T-helper 17 cell (primary cell): ENCODE measurements around the gene KIF26B. TPM values are rescaled to one million over a fixed set of nuclear protein-coding genes. Genes with fewer than 3 reads are reported as not detected.

Source experiments
- ATAC-seq: fragments of 150-1000 bp; cut with Tn5 transposase; 2 replicates; pipeline ENCODE4 v1.10.0; 2021; ENCODE audit warnings: mild to moderate bottlenecking, moderate library complexity
- DNase-seq, 3 donors: peaks; one replicate each; pipeline versions ENCODE4 v3.0.0 to v3.0.0-alpha.2; 2020 to 2021
- H3K9me3 ChIP-seq: one replicate; pipeline ENCODE4 v1.7.0; 2013; ENCODE audit warnings: low read length, mild to moderate bottlenecking; ENCODE audit not compliant: control insufficient read depth, poor library complexity, severe bottlenecking
- H3K27ac Mint-ChIP-seq: one replicate; pipeline ENCODE4 v1.8.0; 2022; ENCODE audit warnings: mild to moderate bottlenecking, moderate library complexity, mixed read lengths
- H3K27me3 Mint-ChIP-seq: one replicate; pipeline ENCODE4 v1.8.0; 2022; ENCODE audit warnings: mixed read lengths
- H3K36me3 Mint-ChIP-seq: one replicate; pipeline ENCODE4 v1.8.0; 2022; ENCODE audit warnings: low read depth, mixed read lengths
- H3K4me1 Mint-ChIP-seq: one replicate; pipeline ENCODE4 v1.8.0; 2022; ENCODE audit warnings: mild to moderate bottlenecking, mixed read lengths
- H3K4me3 Mint-ChIP-seq: one replicate; pipeline ENCODE4 v1.8.0; 2022; ENCODE audit warnings: mild to moderate bottlenecking, moderate library complexity, mixed read lengths
- total RNA-seq, 4 donors: library from RNA in 2 of 4; stranded (reverse) in 2 of 4; gene quantifications; one replicate each; pipeline ENCODE4 v1.2.3 and lab custom pipeline; 2022 to 2026

The KIF26B gene
- total RNA-seq, 2 donors from 2014 or later: not detected

GRCh38 chr1:245211035-245211749 is 56.4 kb downstream of the KIF26B start:
- DNase-seq: no peak
- ATAC-seq: no peak
- no peaks in the 10 kb centered on the region for H3K4me1 Mint-ChIP-seq
- no peaks in the 10 kb centered on the region for H3K27me3 Mint-ChIP-seq
- H3K27ac Mint-ChIP-seq: no peak overlapping the region
- no peaks in the 10 kb centered on the region for H3K36me3 Mint-ChIP-seq
- no peak overlapping the region for H3K4me3 Mint-ChIP-seq
- H3K9me3 ChIP-seq: no peaks in the 10 kb centered on the region

DNA sequence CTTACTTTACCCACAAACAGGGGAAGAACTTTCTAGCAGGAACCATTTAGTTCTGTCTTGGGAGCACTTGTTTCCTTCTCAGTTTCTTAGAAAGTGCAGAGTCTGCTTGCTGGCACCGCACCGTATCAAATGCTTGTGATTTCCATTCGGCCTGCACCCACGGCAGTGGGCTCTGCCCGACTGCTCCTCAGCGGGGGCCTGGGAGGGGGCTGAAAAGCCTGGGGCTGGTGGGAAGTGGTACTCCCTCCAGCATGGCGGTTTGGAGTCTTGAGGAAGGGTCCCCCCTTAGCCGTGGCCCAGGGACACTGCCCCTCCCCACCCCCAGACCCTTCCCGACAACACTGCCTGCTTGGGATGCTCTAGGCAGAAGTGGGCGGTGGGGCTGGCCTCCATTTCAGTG is 57.0 kb downstream of the KIF26B start:
- no peaks in the 10 kb centered on the region for H3K36me3 Mint-ChIP-seq
- ATAC-seq (no peak), DNase-seq (no peak)
- no peak overlapping the region for H3K4me3 Mint-ChIP-seq
- peaks cover 4% of the 10 kb centered on the region for H3K4me1 Mint-ChIP-seq
- H3K27me3 Mint-ChIP-seq: no peaks in the 10 kb centered on the region
- H3K27ac Mint-ChIP-seq: no peak overlapping the region
- H3K9me3 ChIP-seq: no peaks in the 10 kb centered on the region

GRCh38 chr1:245212221-245212710 is 57.5 kb downstream of the KIF26B start:
- ATAC-seq (no peak), DNase-seq (no peak)
- Mint-ChIP-seq H3K4me3 (no peak overlapping the region), H3K27me3 (no peaks in the 10 kb centered on the region), H3K4me1 (peaks cover 7% of the 10 kb centered on the region), H3K36me3 (no peaks in the 10 kb centered on the region), H3K27ac (no peak overlapping the region)
- no peaks in the 10 kb centered on the region for H3K9me3 ChIP-seq

DNA sequence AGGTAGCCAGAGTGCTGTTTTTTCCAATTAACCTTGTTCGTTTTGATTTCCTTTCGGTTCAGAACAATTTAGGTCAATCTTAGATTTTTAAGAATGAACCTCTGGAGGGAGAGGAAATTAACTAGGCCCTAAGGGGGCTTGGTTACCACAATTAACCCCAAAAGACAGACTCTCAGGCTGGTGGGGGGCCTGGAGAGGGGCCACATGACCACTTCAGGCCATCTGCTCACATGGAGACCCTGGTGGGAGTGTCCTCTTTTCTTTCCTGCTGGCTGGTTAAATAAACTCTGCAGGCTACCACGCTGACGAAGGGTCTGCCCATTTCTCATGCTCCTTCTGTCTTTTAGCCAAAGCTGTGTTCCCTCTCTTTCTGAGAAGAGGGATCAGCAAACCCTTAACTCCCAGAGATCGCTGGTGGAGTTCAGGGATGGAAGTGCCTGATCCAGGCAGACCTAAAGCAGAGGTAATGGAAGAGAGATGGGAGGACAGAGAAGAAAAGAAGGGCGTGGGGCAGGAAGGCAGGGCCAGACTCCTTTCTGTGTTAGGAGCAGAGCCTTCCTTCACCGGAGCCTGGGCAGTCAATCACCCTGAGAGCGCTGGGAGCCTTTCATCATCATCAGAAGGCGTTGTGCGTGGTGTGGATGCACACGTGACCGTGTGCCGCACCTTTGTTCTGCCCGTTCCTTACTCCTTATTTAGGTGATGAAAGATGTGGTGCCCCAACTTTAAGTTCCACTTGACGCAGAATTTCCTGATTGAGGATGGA is 58.5 kb downstream of the KIF26B start:
- Mint-ChIP-seq H3K4me1 (peaks cover 7% of the 10 kb centered on the region), H3K27ac (no peak overlapping the region), H3K27me3 (peaks cover 5% of the 10 kb centered on the region), H3K4me3 (no peak overlapping the region), H3K36me3 (no peaks in the 10 kb centered on the region)
- DNase-seq: no peak
- no peaks in the 10 kb centered on the region for H3K9me3 ChIP-seq
- no peak for ATAC-seq

GRCh38 chr1:245215071-245215470 is 60.3 kb downstream of the KIF26B start:
- H3K4me3 Mint-ChIP-seq: no peak overlapping the region
- no peaks in the 10 kb centered on the region for H3K9me3 ChIP-seq
- H3K36me3 Mint-ChIP-seq: no peaks in the 10 kb centered on the region
- ATAC-seq (no peak), DNase-seq (no peak)
- H3K4me1 Mint-ChIP-seq: peaks cover 7% of the 10 kb centered on the region
- H3K27ac Mint-ChIP-seq: no peak overlapping the region
- H3K27me3 Mint-ChIP-seq: peaks cover 11% of the 10 kb centered on the region

DNA sequence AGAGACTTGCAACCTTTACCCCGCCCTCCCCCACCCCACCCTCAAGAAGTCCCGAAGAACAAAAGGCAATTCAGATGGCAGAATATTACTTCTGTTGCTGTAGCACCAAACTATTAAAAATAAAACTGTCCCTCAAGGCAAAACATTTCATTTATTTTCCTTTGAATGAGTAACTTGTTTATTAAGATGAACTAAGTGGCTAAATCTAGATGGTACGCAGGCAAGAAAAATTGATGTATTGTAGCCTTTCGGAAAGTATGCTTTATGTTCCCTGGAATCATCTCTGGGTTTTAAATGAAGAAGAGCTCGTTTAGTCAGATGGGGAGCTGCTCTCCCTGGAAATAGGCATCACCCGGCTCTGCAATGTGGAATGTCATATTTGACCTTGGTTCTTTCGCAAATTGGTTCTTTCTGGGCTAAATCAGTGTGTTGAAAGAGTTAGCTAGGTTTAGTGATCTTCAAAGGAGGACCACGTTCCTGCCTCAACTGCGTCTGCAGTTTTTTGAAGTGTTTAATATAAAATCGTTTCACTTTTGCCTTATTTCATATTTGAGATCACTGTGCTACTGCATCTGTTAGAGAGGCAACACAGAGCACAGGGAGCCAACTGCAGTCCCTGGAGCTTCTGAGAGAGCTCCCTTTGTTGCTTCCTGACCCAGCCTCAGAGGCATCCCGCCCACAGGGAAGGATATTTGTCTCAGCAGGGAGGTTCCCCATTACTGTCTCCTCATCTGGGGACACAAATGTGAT is 61.8 kb downstream of the KIF26B start:
- Mint-ChIP-seq H3K27ac (no peak overlapping the region), H3K4me1 (peaks cover 7% of the 10 kb centered on the region), H3K27me3 (peaks cover 12% of the 10 kb centered on the region), H3K4me3 (no peak overlapping the region), H3K36me3 (no peaks in the 10 kb centered on the region)
- DNase-seq (no peak), ATAC-seq (no peak)
- H3K9me3 ChIP-seq: no peaks in the 10 kb centered on the region

DNA sequence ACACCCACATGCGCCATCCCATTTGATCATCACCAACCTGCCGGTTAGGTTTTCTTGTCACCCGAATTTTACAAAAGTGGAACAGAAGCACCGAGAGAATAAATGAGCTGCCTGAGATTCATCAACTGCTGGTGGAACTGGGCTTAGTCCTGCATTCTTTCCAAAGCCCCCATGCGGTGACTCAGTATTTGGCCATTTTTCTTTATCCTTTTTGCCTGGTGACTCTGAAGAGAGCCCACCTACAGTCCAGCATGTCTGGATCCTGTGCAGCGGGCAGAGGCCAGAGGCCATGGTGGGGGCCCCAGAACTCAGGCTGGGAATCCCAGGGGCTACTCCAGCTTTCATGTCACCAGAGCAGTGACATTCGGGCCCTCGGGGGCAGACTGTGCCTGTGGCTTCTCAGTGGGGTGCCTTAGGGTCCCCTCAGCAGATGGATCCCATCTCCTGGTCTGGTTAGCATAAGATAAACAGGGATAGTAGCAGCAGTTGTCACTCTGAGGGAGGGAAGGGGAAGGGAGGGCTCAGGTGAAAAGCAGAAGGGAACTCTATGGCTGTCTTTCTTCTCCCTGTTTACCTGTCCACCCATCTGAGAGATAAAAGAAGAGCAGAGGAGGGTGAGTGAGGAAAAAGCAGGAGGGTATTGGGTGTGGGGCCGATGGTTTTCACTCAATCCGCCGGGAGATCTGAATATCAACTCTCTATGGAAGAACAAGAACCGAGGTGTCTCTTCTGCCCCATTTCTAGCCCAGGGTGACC is 63.2 kb downstream of the KIF26B start:
- DNase-seq (no peak), ATAC-seq (no peak)
- no peaks in the 10 kb centered on the region for H3K36me3 Mint-ChIP-seq
- H3K4me3 Mint-ChIP-seq: no peak overlapping the region
- no peaks in the 10 kb centered on the region for H3K9me3 ChIP-seq
- peaks cover 12% of the 10 kb centered on the region for H3K27me3 Mint-ChIP-seq
- peaks cover 7% of the 10 kb centered on the region for H3K4me1 Mint-ChIP-seq
- H3K27ac Mint-ChIP-seq: no peak overlapping the region

- ATAC-seq (no peak), DNase-seq (no peak)
- no peak overlapping the region for H3K27ac Mint-ChIP-seq
- peaks cover 7% of the 10 kb centered on the region for H3K4me1 Mint-ChIP-seq
- H3K9me3 ChIP-seq: no peaks in the 10 kb centered on the region
- H3K27me3 Mint-ChIP-seq: peaks cover 12% of the 10 kb centered on the region
- H3K36me3 Mint-ChIP-seq: no peaks in the 10 kb centered on the region
- H3K4me3 Mint-ChIP-seq: no peak overlapping the region
Observed at GRCh38 chr1:245220381-245220985, 65.7 kb downstream of the KIF26B start.

DNA sequence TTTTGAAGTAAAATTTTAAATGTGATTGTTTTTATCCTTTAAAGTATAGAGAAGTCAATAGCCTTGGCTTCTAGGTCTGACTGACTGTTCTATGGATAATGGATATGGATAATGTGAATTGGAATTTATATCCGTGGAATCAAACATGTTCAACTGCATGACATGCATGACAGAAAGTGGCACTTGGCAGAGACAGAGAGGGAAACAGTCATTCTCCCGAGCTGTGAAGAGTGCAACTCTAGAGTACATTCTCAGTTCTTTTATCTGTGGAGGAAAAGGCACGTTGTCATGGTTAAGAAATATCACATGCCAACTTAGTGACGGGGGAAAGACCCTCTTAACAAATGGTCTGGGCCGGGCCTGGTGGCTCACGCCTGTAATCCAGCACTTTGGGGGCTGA is 67.0 kb downstream of the KIF26B start:
- no peak for ATAC-seq
- Mint-ChIP-seq H3K36me3 (no peaks in the 10 kb centered on the region), H3K4me1 (peaks cover 2% of the 10 kb centered on the region), H3K4me3 (no peak overlapping the region), H3K27me3 (peaks cover 12% of the 10 kb centered on the region), H3K27ac (peak overlapping the region; percentile 6)
- H3K9me3 ChIP-seq: no peaks in the 10 kb centered on the region
- no peak for DNase-seq

DNA sequence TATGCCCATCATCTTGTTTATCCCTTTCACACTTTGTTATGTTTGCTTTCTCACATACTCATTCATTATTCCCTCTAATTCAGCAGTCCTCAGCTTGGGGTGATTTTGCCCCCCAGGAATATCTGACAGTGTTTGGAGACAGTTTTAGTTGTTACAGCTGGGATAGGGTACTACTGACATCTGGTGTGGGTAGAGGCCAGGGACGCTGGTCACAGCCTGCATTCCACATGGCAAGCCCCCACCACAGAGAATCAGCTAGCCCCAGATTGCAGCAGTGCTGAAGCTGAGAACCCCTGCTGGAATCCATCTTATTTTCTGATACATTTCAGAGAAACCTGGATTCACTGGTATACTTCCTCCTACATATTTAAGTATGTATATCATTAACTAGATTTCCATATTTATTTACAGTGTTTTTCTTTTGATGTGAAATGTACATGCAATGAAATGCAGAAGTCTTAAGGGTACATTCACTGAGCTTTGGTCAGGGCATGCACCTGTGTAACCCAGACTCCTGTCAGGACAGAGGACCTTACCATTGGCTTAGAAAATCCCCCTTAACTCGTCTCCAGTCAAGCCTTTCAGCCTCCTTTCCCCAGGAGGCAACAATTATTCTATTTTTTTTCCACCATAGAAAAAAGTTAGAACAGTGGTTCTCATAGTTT is 68.3 kb downstream of the KIF26B start:
- H3K27me3 Mint-ChIP-seq: peaks cover 7% of the 10 kb centered on the region
- H3K9me3 ChIP-seq: no peaks in the 10 kb centered on the region
- no peaks in the 10 kb centered on the region for H3K4me1 Mint-ChIP-seq
- H3K27ac Mint-ChIP-seq: no peak overlapping the region
- H3K36me3 Mint-ChIP-seq: peaks cover 1% of the 10 kb centered on the region
- no peak overlapping the region for H3K4me3 Mint-ChIP-seq
- no peak for DNase-seq
- ATAC-seq: no peak

GRCh38 chr1:245225322-245226202 is 70.8 kb downstream of the KIF26B start:
- DNase-seq (no peak), ATAC-seq (no peak)
- no peaks in the 10 kb centered on the region for H3K27me3 Mint-ChIP-seq
- peaks cover 2% of the 10 kb centered on the region for H3K36me3 Mint-ChIP-seq
- no peak overlapping the region for H3K4me3 Mint-ChIP-seq
- H3K9me3 ChIP-seq: no peaks in the 10 kb centered on the region
- H3K27ac Mint-ChIP-seq: no peak overlapping the region
- no peaks in the 10 kb centered on the region for H3K4me1 Mint-ChIP-seq
